KMS-11 (cell line): Measurements from ENCODE around the gene ARL16.

Experiments
- H2AFZ ChIP-seq: fragments of 200-600 bp; sonication (generic); 2 replicates; pipeline ENCODE4 v1.6.1; 2016; ENCODE audit warnings: antibody characterized with exemption, mixed run types, low read depth
- H3K27ac ChIP-seq: fragments of 200-600 bp; sonication (generic); 2 replicates; pipeline ENCODE4 v1.6.1; 2016; ENCODE audit warnings: mild to moderate bottlenecking, mixed run types
- H3K27me3 ChIP-seq: fragments of 200-600 bp; sonication (generic); 2 replicates; pipeline ENCODE4 v1.6.1; 2017; ENCODE audit warnings: mild to moderate bottlenecking, low read depth, mixed run types, moderate library complexity; ENCODE audit not compliant: insufficient read depth
- H3K36me3 ChIP-seq: fragments of 200-600 bp; sonication (generic); 2 replicates; pipeline ENCODE4 v1.6.1; 2017; ENCODE audit warnings: mild to moderate bottlenecking, mixed run types; ENCODE audit not compliant: insufficient read depth
- H3K4me1 ChIP-seq: fragments of 200-600 bp; sonication (generic); 2 replicates; pipeline ENCODE4 v1.6.1; 2016; ENCODE audit warnings: mild to moderate bottlenecking, low read depth, mixed run types; ENCODE audit not compliant: poor library complexity, severe bottlenecking
- H3K4me2 ChIP-seq: fragments of 200-600 bp; sonication (generic); 2 replicates; pipeline ENCODE4 v1.7.0; 2016; ENCODE audit warnings: mild to moderate bottlenecking, mixed run types
- H3K4me3 ChIP-seq: fragments of 200-600 bp; sonication (generic); IDR thresholded peaks from 2 replicates; pipeline ENCODE4 v1.6.1; 2017; ENCODE audit warnings: low read depth, low read length, mixed read lengths; ENCODE audit not compliant: insufficient read depth
- H3K79me2 ChIP-seq: fragments of 200-600 bp; sonication (generic); 2 replicates; pipeline ENCODE4 v1.6.1; 2016; ENCODE audit warnings: low read depth, mixed run types; ENCODE audit not compliant: insufficient read depth
- H3K9ac ChIP-seq: fragments of 200-600 bp; sonication (generic); 2 replicates; pipeline ENCODE4 v1.6.1; 2016; ENCODE audit warnings: mild to moderate bottlenecking, mixed run types
- H4K20me1 ChIP-seq: fragments of 200-600 bp; sonication (generic); 2 replicates; pipeline ENCODE4 v1.6.1; 2016; ENCODE audit warnings: mild to moderate bottlenecking, mixed run types; ENCODE audit not compliant: insufficient read depth
- CTCF ChIP-seq: fragments of 200-600 bp; sonication (generic); conservative IDR thresholded peaks from 2 replicates; pipeline ENCODE4 v1.6.1; 2017; ENCODE audit warnings: low read depth, mild to moderate bottlenecking, antibody characterized with exemption, low read length, moderate library complexity, mixed read lengths

ARL16 gene

GRCh38 chr17:81635431-81635830, 48.2 kb downstream of the ARL16 start:
- Histone ChIP-seq H4K20me1 (0 out of 2 replicates have a peak, but pooled peaks cover 11% of the 10 kb centered on the region), H3K4me2 (peak overlapping the region; percentile 67), H3K79me2 (peaks cover 60% of the 10 kb centered on the region), H3K4me1 (peaks cover 20% of the 10 kb centered on the region), H3K4me3 (no peak overlapping the region), H3K27me3 (no peaks in the 10 kb centered on the region), H3K9ac (no peak overlapping the region), H2AFZ (no peak overlapping the region), H3K27ac (peak overlapping the region; percentile 82; the same call in 1 of the 2 replicates), H3K36me3 (no peaks in the 10 kb centered on the region)
- TF ChIP-seq CTCF = no peak

GRCh38 chr17:81631482-81631881, 52.1 kb downstream of the ARL16 start:
- Histone ChIP-seq H3K9ac (no peak overlapping the region), H3K36me3 (peaks cover 20% of the 10 kb centered on the region; the same call in 1 of the 2 replicates), H3K27ac (no peak overlapping the region), H3K4me2 (no peak overlapping the region), H2AFZ (no peak overlapping the region), H3K27me3 (no peaks in the 10 kb centered on the region), H3K4me1 (peaks cover 20% of the 10 kb centered on the region), H3K79me2 (peaks cover 72% of the 10 kb centered on the region), H3K4me3 (no peak overlapping the region), H4K20me1 (0 out of 2 replicates have a peak, but pooled peaks cover 11% of the 10 kb centered on the region)
- no peak for TF ChIP-seq CTCF
